ENCODE data around the gene ICAM5. TPM values are rescaled to one million over a fixed set of nuclear protein-coding genes. Genes with fewer than 3 reads are reported as not detected.

ICAM5 gene
- total and polyA plus RNA-seq, 5 experiments from 2014 or later = not detected

- POLR2A ChIA-PET = interaction anchor here (0.6 to 1.9 kb wide), 3 partner anchors 13 to 40 kb away, joined by 3 to 5 read pairs (median 4); partner anchors contain the start of genes ICAM1 and RAVER1
- Mint-ChIP-seq H3K36me3 (peaks cover 0 to 4% (median 0%) of the 10 kb centered on the region in 3 donors), H3K27me3 (peaks cover 16 to 65% (median 34%) of the 10 kb centered on the region in 5 donors), H3K4me3 (peak overlapping the region; percentile 30 to 94 (median 84)), H3K4me1 (peaks cover 26 to 59% (median 54%) of the 10 kb centered on the region in 4 donors), H3K9me3 (peaks cover 0 to 2% (median 0%) of the 10 kb centered on the region in 9 donors), H3K27ac (no peak overlapping the region)
- ATAC-seq (no peak), DNase-seq (no peak)
Observed at GRCh38 chr19:10293637-10294367, 4.0 kb downstream of the ICAM5 start.

GRCh38 chr19:10294368-10294697 lies 4.6 kb downstream of the ICAM5 start:
- peaks cover 0 to 2% (median 0%) of the 10 kb centered on the region in 9 donors for H3K9me3 Mint-ChIP-seq
- no peak for DNase-seq
- H3K27ac Mint-ChIP-seq = peak overlapping the region in 1 of 10 donors; percentile 18
- POLR2A ChIA-PET = interaction anchor here (1.5 to 1.9 kb wide), 2 partner anchors 23 to 39 kb away, joined by 3 to 5 read pairs; partner anchors contain the start of genes ICAM1 and RAVER1
- peaks cover 0 to 4% (median 0%) of the 10 kb centered on the region in 3 donors for H3K36me3 Mint-ChIP-seq
- no peak for ATAC-seq
- peaks cover 24 to 54% (median 49%) of the 10 kb centered on the region in 4 donors for H3K4me1 Mint-ChIP-seq
- H3K4me3 Mint-ChIP-seq = peak overlapping the region in 9 of 10 donors; percentile 4 to 91 (median 60)
- H3K27me3 Mint-ChIP-seq = peaks cover 16 to 61% (median 32%) of the 10 kb centered on the region in 5 donors

- POLR2A ChIA-PET = interaction anchor here (0.6 to 1.8 kb wide), 3 partner anchors 25 to 85 kb away, joined by 3 to 5 read pairs (median 4); partner anchors contain the start of gene TYK2
- Mint-ChIP-seq H3K4me1 (peaks cover 21 to 50% (median 42%) of the 10 kb centered on the region in 4 donors), H3K27me3 (peaks cover 16 to 54% (median 28%) of the 10 kb centered on the region in 5 donors), H3K36me3 (peaks cover 0 to 4% (median 0%) of the 10 kb centered on the region in 3 donors), H3K9me3 (peaks cover 0 to 2% (median 0%) of the 10 kb centered on the region in 9 donors), H3K27ac (peak overlapping the region in 7 of 10 donors; percentile 18 to 80 (median 52)), H3K4me3 (peak overlapping the region; percentile 65 to 91 (median 85))
- DNase-seq (peak; percentile 46 to 81 (median 60)), ATAC-seq (peak; percentile 60 to 61)
Observed at GRCh38 chr19:10295305-10295846, 5.6 kb downstream of the ICAM5 start.

GRCh38 chr19:10295847-10296591 lies 6.3 kb downstream of the ICAM5 start:
- Mint-ChIP-seq H3K9me3 (peaks cover 0 to 2% (median 0%) of the 10 kb centered on the region in 9 donors), H3K36me3 (peaks cover 0 to 4% (median 0%) of the 10 kb centered on the region in 3 donors), H3K4me1 (peaks cover 16 to 44% (median 36%) of the 10 kb centered on the region in 4 donors), H3K27me3 (peaks cover 13 to 48% (median 23%) of the 10 kb centered on the region in 5 donors), H3K4me3 (peak overlapping the region; percentile 65 to 91 (median 85)), H3K27ac (peak overlapping the region in 5 of 10 donors; percentile 18 to 80 (median 52))
- DNase-seq (no peak), ATAC-seq (no peak)
- POLR2A ChIA-PET = interaction anchor here (0.6 to 1.8 kb wide), 3 partner anchors 26 to 85 kb away, joined by 3 to 5 read pairs (median 4); partner anchors contain the start of gene TYK2

GRCh38 chr19:10299545-10300458 lies 10.1 kb downstream of the ICAM5 start:
- Mint-ChIP-seq H3K4me3 (no peak overlapping the region), H3K27ac (no peak overlapping the region), H3K27me3 (peaks cover 4 to 16% (median 9%) of the 10 kb centered on the region in 5 donors), H3K9me3 (no peaks in the 10 kb centered on the region), H3K4me1 (peaks cover 7 to 15% (median 9%) of the 10 kb centered on the region in 4 donors), H3K36me3 (peaks cover 0 to 1% (median 0%) of the 10 kb centered on the region in 3 donors)
- POLR2A ChIA-PET = no interaction called here
- ATAC-seq (no peak), DNase-seq (no peak)

- POLR2A ChIA-PET = interaction anchor here (0.6 to 1.4 kb wide), 2 partner anchors 35 to 192 kb away, joined by 4 to 5 read pairs; partner anchors contain the start of gene ICAM1
Observed at GRCh38 chr19:10305139-10305806, 15.5 kb downstream of the ICAM5 start.

GRCh38 chr19:10306327-10306726 lies 16.6 kb downstream of the ICAM5 start:
- H3K9me3 Mint-ChIP-seq = no peaks in the 10 kb centered on the region
- H3K4me3 Mint-ChIP-seq = no peak overlapping the region
- POLR2A ChIA-PET = interaction anchor here (0.6 to 1.4 kb wide), 2 partner anchors 36 to 70 kb away, joined by 3 to 4 read pairs; partner anchors contain the start of gene ICAM1
- H3K27ac Mint-ChIP-seq = no peak overlapping the region
- peaks cover 0 to 8% (median 1%) of the 10 kb centered on the region in 3 donors for H3K36me3 Mint-ChIP-seq
- ATAC-seq = no peak
- H3K4me1 Mint-ChIP-seq = peaks cover 0 to 3% (median 0%) of the 10 kb centered on the region in 4 donors
- peaks cover 0 to 5% (median 3%) of the 10 kb centered on the region in 5 donors for H3K27me3 Mint-ChIP-seq
- no peak for DNase-seq

More at GRCh38 chr19:10305139-10305806, 15.5 kb downstream of the ICAM5 start:
- DNase-seq = no peak
- no peak overlapping the region for H3K4me3 Mint-ChIP-seq
- peaks cover 0 to 6% (median 3%) of the 10 kb centered on the region in 5 donors for H3K27me3 Mint-ChIP-seq
- H3K4me1 Mint-ChIP-seq = peaks cover 0 to 3% (median 0%) of the 10 kb centered on the region in 4 donors
- H3K36me3 Mint-ChIP-seq = peaks cover 0 to 2% (median 1%) of the 10 kb centered on the region in 3 donors
- no peak for ATAC-seq
- no peaks in the 10 kb centered on the region for H3K9me3 Mint-ChIP-seq
- H3K27ac Mint-ChIP-seq = no peak overlapping the region

- peak within 1 kb of the TSS in 1 of 10 donors; percentile 24 for H3K27ac Mint-ChIP-seq
- DNase-seq = no peak
- peaks cover 0 to 8% (median 0%) of the 10 kb centered on the region in 3 donors for H3K36me3 Mint-ChIP-seq
- POLR2A ChIA-PET = interaction anchor here (0.7 kb wide), 1 partner anchor 251 kb away, joined by 4 read pairs; no protein-coding TSS in a partner anchor
- ATAC-seq = no peak
- peaks cover 0 to 7% (median 2%) of the 10 kb centered on the region in 4 donors for H3K4me1 Mint-ChIP-seq
- no peaks in the 10 kb centered on the region for H3K27me3 Mint-ChIP-seq
- H3K4me3 Mint-ChIP-seq = no peak within 1 kb of the TSS
- no peaks in the 10 kb centered on the region for H3K9me3 Mint-ChIP-seq
Observed at GRCh38 chr19:10309423-10309822, 19.7 kb downstream of the ICAM5 start, which contains the start of gene ZGLP1. TSS of gene ZGLP1 (minus strand) at chr19:10309815.

GRCh38 chr19:10315335-10316214 lies 25.8 kb downstream of the ICAM5 start, which contains the start of gene FDX2:
TSS of gene FDX2 (minus strand) at chr19:10316015. CDS start at chr19:10315996, 19 bp downstream.
- peak; percentile 82 to 95 (median 87) for DNase-seq
- H3K4me3 Mint-ChIP-seq = peak within 1 kb of the TSS; percentile 83 to 93 (median 90)
- H3K9me3 Mint-ChIP-seq = no peaks in the 10 kb centered on the region
- POLR2A ChIA-PET = interaction anchor here (0.5 to 1.6 kb wide), 6 partner anchors 26 to 81 kb away, joined by 3 to 7 read pairs (median 4); partner anchors contain the start of gene ICAM5
- H3K36me3 Mint-ChIP-seq = peaks cover 0 to 44% (median 8%) of the 10 kb centered on the region in 3 donors
- peak within 1 kb of the TSS; percentile 71 to 97 (median 87) for H3K27ac Mint-ChIP-seq
- peaks cover 4 to 24% (median 16%) of the 10 kb centered on the region in 4 donors for H3K4me1 Mint-ChIP-seq
- no peaks in the 10 kb centered on the region for H3K27me3 Mint-ChIP-seq
- peak; percentile 91 to 94 for ATAC-seq

Data from naive thymus-derived CD8-positive, alpha-beta T cell (primary cell).